ENCODE data around the gene SPATS2. TPM values are rescaled to one million over a fixed set of nuclear protein-coding genes. Genes with fewer than 3 reads are reported as not detected.

SPATS2 gene
- total and polyA plus RNA-seq, 2 of the 4 experiments (the other 2 are of a cell fraction), result 50.6 to 63.3 TPM

GRCh38 chr12:49531745-49532144, 164.5 kb downstream of the SPATS2 start:
- ChIA-PET CTCF (interaction anchor here (0.6 kb wide), 1 partner anchor 20 kb away, joined by 4 read pairs; no protein-coding TSS in a partner anchor), POLR2A (ENCODE audit: unreplicated experiment) (no interaction called here)
- no peak overlapping the region for H2AFZ ChIP-seq (replicated peaks; ENCODE audit: low read length, poor library complexity)
- intact Hi-C loops (cut with micrococcal nuclease) (no loop called here), dilution Hi-C loops (cut with HindIII; ENCODE audit: low sequenced_read_pairs, unreplicated experiment) (no loop called here), in situ Hi-C loops (cut with MboI; ENCODE audit: low sequenced_read_pairs) (no loop called here)
- H3K79me1 ChIP-seq (ENCODE audit: low read depth in 1 of 2, low read length in 2 of 2), result no peaks in the 10 kb centered on the region
- DNase-seq (no peak), ATAC-seq (ENCODE audit: low read depth) (no peak)
- H2AK5ac ChIP-seq (ENCODE audit: low read depth, low read length), result no peak overlapping the region
- H4K5ac ChIP-seq (ENCODE audit: low read depth, low read length), result no peak overlapping the region
- H3K23ac ChIP-seq (ENCODE audit: low read depth, low read length), result no peak overlapping the region
- no peak overlapping the region for H3K4me3 ChIP-seq (ENCODE audit: insufficient read depth, low read depth, low read length)
- H2BK20ac ChIP-seq (ENCODE audit: low read depth, low read length), result no peak overlapping the region
- H4K91ac ChIP-seq (ENCODE audit: insufficient read depth, low read depth, low read length), result no peak overlapping the region
- H3K27ac ChIP-seq (ENCODE audit: insufficient read depth, low read length), result no peak overlapping the region
- no peak overlapping the region for H2BK120ac ChIP-seq (ENCODE audit: low read depth, low read length)
- 100% methylated on average over 1 of the region's 2 CpGs; no CpG with 5 or more reads in 1 of the 2 experiments for WGBS, 2 experiments (ENCODE audit: extremely low coverage in 2 of 2, insufficient read length in 1 of 2)
- H3K4ac ChIP-seq (ENCODE audit: low read depth, low read length), result no peak overlapping the region
- H4K8ac ChIP-seq (ENCODE audit: low read depth in 2 of 2, low read length in 2 of 2), result no peak overlapping the region
- H4K20me1 ChIP-seq (ENCODE audit: insufficient read depth, low read length), result no peaks in the 10 kb centered on the region
- H3K36me3 ChIP-seq (ENCODE audit: control insufficient read depth, insufficient read depth, low read length), result peaks cover 7% of the 10 kb centered on the region
- H2BK5ac ChIP-seq (ENCODE audit: low read depth, low read length, poor library complexity, severe bottlenecking), result no peak overlapping the region
- H3K14ac ChIP-seq (replicated peaks; ENCODE audit: low read depth, low read length), result no peak overlapping the region
- H3K9me3 ChIP-seq (ENCODE audit: control insufficient read depth, insufficient read depth, low read length), result no peaks in the 10 kb centered on the region
- no peaks in the 10 kb centered on the region for H3K9me1 ChIP-seq (ENCODE audit: insufficient read depth, low read length)
- H3K56ac ChIP-seq (ENCODE audit: extremely low read depth, insufficient read depth, low read length), result no peak overlapping the region
- no peak overlapping the region for H2AK9ac ChIP-seq (replicated peaks; ENCODE audit: low read depth, low read length, poor library complexity)
- TF ChIP-seq ELK1 (IDR thresholded peaks at IDR 0.05; ENCODE audit: borderline replicate concordance, low read depth, low read length) (no peak), RFX5 (IDR thresholded peaks at IDR 0.05; ENCODE audit: low read depth, low read length) (no peak), POLR2A (IDR thresholded peaks at IDR 0.05; ENCODE audit: low read depth, low read length) (no peak), USF2 (IDR thresholded peaks at IDR 0.05; ENCODE audit: low read depth, low read length) (no peak)
- H2BK15ac ChIP-seq (ENCODE audit: low read depth, low read length), result no peak overlapping the region
- H3K4me1 ChIP-seq (ENCODE audit: control insufficient read depth, insufficient read depth, low read length), result no peaks in the 10 kb centered on the region
- H3K4me2 ChIP-seq (ENCODE audit: low read depth, low read length), result no peak overlapping the region
- no TSS peak for BruUV-seq (replicated peaks)
- H3K18ac ChIP-seq (ENCODE audit: low read depth, low read length), result no peak overlapping the region
- peaks cover 2% of the 10 kb centered on the region; the same call in 1 of the 2 replicates for H3K27me3 ChIP-seq (ENCODE audit: control insufficient read depth, insufficient read depth, low read length)
- no peak overlapping the region for H3K9ac ChIP-seq (ENCODE audit: low read depth, low read length)

Measured in IMR-90 (cell line).